ENCODE results near the gene PCCA.
A peak's percentile ranks its signal among the peaks of the same experiment; 100 is the strongest.

PCCA gene

DNA sequence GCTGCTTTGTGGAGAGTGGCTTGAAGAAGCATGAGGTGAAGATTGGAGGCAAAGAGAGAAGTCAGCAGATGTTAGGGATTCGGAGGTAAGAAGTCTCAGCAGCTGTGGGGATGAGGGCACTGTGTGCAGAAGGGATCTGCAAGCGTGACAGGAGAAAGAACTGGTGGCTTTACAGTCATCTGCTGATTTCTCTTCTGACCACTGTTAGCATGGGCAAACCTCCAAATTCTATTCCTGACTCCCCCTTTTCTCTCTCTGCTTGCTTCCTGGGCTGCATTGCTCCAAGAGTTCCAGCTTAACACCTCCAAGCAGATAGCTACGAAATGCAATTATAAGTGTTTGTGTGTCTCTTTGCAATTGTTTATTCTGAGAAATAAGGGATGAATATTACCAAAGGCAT lies 340.1 kb downstream of the PCCA start:
- H3K27ac Mint-ChIP-seq = no peak overlapping the region
- DNase-seq (ENCODE audit: low spot score in 2 of 2) (no peak), ATAC-seq (no peak)
- H3K36me3 Mint-ChIP-seq = no peaks in the 10 kb centered on the region
- H3K4me3 Mint-ChIP-seq = no peak overlapping the region
- H3K9me3 Mint-ChIP-seq = peaks cover 6% of the 10 kb centered on the region
- peaks cover 10% of the 10 kb centered on the region for H3K4me1 Mint-ChIP-seq

GRCh38 chr13:100432611-100433010 lies 343.7 kb downstream of the PCCA start:
- Mint-ChIP-seq H3K27ac (no peak overlapping the region), H3K9me3 (peaks cover 6% of the 10 kb centered on the region), H3K4me3 (no peak overlapping the region), H3K4me1 (peaks cover 22% of the 10 kb centered on the region), H3K36me3 (no peaks in the 10 kb centered on the region)
- DNase-seq (ENCODE audit: low spot score in 2 of 2) = no peak
- no peak for ATAC-seq

- H3K4me3 Mint-ChIP-seq = no peak overlapping the region
- H3K27ac Mint-ChIP-seq = peak overlapping the region; percentile 2
- no peaks in the 10 kb centered on the region for H3K36me3 Mint-ChIP-seq
- DNase-seq (ENCODE audit: low spot score in 2 of 2) = peak in 1 of 2 donors; percentile 26
- ATAC-seq = peak; percentile 52
- peaks cover 22% of the 10 kb centered on the region for H3K4me1 Mint-ChIP-seq
- H3K9me3 Mint-ChIP-seq = peaks cover 6% of the 10 kb centered on the region
Measured at GRCh38 chr13:100433475-100433874, 344.6 kb downstream of the PCCA start.

DNA sequence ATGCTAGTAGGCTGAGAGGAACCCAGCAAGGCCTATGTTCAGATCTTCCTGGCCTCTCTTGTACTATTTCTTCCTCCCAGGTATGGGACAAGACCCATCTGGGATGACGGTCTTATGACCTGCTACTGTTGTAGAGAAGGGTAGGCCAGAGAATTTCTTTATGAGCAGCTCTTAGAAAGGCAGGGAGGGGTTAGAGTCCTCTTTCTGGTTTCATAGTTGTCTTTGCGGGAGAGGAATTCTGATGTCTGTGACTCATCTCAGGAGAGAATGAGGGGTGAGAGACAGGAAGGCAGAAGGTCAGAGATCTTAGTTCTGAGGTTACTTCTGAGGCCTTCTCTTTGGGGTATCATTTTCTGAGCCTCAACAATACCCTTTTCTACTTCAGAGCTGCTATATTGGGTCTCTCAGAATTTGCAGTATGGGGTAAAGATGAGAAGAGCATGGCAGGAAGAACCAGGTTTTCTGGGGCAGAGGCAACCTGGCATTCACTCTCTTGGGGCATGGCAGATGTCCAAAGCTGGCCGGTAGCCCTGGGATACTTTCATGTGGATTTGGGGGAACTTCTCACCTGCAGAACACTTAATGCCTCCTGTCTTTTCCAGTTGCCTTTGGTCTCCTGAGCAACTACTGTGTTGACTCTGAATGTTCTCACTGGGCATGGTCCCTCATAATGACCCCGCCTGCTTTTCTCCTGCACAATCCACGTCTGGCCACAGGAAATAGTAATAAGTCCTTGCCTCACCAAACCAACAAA lies 345.3 kb downstream of the PCCA start:
- DNase-seq (ENCODE audit: low spot score in 2 of 2) = peak in 1 of 2 donors; percentile 50
- peaks cover 6% of the 10 kb centered on the region for H3K9me3 Mint-ChIP-seq
- H3K36me3 Mint-ChIP-seq = no peaks in the 10 kb centered on the region
- peak; percentile 81 for ATAC-seq
- H3K27ac Mint-ChIP-seq = peak overlapping the region; percentile 2
- H3K4me1 Mint-ChIP-seq = peaks cover 22% of the 10 kb centered on the region
- H3K4me3 Mint-ChIP-seq = no peak overlapping the region

GRCh38 chr13:100436099-100436498 lies 347.2 kb downstream of the PCCA start:
- Mint-ChIP-seq H3K4me3 (no peak overlapping the region), H3K9me3 (peaks cover 6% of the 10 kb centered on the region), H3K4me1 (peaks cover 22% of the 10 kb centered on the region), H3K36me3 (no peaks in the 10 kb centered on the region), H3K27ac (no peak overlapping the region)
- DNase-seq (ENCODE audit: low spot score in 2 of 2) (no peak), ATAC-seq (no peak)

DNA sequence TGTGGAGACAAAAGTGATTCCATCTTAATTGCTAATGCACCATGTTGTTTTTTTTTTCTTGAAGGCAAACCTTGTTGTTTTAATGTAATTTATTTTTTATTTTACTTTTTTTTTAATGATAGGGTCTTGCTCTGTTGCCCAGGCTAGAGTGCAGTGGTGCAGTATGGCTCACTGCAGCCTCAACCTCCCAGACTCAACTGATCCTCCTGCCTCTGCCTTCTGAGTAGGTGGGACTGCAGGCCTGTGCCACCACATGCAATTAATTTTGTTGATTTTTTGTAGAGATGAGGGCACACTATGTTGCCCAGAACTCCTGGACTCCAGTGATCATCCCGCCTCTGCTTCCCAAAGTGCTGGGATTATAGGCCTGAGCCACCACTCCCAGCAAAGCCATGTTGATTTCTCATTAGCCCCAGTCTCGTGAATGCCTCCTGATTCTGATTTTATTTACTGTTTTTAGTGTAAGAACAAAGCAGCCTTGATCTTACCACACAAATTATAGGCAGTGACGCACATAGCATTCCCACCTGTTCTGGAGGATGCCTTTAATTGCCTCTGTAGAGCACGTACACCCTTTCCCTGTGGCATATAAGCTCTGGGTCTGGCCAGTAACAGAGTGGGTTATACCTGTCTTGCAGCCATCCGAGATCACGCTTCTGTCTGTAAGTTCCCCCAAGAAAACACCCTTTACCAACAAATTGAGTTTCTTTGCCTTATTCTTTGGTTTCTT lies 349.3 kb downstream of the PCCA start:
- Mint-ChIP-seq H3K36me3 (no peaks in the 10 kb centered on the region), H3K4me1 (peaks cover 20% of the 10 kb centered on the region), H3K27ac (no peak overlapping the region), H3K4me3 (no peak overlapping the region), H3K9me3 (no peaks in the 10 kb centered on the region)
- no peak for DNase-seq (ENCODE audit: low spot score in 2 of 2)
- ATAC-seq = no peak

DNA sequence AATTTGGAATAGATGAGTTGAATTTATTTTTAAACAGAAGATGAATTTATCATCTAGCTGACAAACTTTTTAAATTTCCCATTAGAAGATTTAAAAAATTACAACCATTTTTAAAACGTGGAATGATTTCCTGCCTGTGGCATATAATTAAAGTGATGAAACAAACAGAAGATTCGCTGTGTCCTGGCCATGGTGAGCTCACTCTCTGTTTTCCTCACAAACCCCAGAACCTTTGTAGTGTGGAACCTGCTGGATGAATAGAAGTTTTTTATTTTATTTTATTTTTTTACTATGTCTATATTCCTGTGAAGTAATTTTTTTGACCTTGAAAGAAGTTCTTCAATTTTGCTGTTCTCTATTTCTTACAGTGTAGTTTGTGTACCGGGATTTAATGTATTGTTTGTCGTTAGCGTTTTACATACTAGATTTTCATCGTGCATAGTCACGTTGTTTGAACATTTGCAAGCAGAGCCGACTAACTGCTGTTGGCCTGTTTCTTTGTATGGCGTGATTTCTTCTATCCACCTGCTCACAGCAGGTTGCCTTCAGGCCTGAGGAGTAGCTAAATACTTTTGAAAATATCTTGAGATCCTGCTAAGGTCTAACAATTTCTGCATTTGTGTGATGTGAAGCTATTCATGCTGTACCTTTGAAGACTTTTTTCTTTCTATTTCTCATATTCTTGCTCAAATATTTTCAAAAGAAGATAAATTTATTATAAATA lies 350.5 kb downstream of the PCCA start:
- no peak for DNase-seq (ENCODE audit: low spot score in 2 of 2)
- no peaks in the 10 kb centered on the region for H3K36me3 Mint-ChIP-seq
- H3K9me3 Mint-ChIP-seq = no peaks in the 10 kb centered on the region
- no peak for ATAC-seq
- H3K4me1 Mint-ChIP-seq = peaks cover 8% of the 10 kb centered on the region
- H3K4me3 Mint-ChIP-seq = no peak overlapping the region
- no peak overlapping the region for H3K27ac Mint-ChIP-seq

DNA sequence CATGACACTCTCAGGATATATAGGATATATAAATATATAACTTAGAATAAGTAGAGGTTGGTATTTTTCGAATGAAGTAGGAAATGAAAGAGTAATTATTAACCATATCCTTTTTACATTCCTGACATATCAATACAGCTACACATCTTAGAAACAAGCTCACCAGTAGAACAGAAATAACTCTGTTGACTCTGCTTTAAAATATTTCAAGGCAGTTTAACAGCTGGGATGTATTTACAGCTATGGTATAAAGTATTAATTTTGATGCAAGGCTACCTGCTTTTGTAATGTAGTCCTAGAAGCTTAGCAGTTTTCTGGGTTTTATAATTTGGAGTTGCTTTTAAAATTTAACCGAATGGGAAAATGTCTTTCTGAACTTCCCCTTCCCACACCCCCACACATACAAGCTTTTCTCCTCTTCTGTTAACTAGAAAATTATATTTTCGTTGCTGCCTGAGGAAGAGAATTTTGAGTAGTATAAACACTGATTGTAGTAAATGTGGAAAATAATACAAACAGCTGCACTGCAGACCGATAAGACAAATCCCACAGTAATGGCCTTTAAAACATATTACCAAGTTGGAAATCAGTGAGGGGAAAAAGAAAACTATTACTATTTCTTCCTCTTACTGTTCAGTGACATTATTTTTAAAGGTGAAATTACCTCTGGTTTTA lies 352.0 kb downstream of the PCCA start:
- no peaks in the 10 kb centered on the region for H3K36me3 Mint-ChIP-seq
- H3K4me1 Mint-ChIP-seq = no peaks in the 10 kb centered on the region
- ATAC-seq = no peak
- H3K27ac Mint-ChIP-seq = no peak overlapping the region
- no peaks in the 10 kb centered on the region for H3K9me3 Mint-ChIP-seq
- no peak overlapping the region for H3K4me3 Mint-ChIP-seq
- no peak for DNase-seq (ENCODE audit: low spot score in 2 of 2)

GRCh38 chr13:100442095-100442832 lies 353.4 kb downstream of the PCCA start:
- Mint-ChIP-seq H3K36me3 (no peaks in the 10 kb centered on the region), H3K27ac (peak overlapping the region; percentile 16), H3K4me3 (no peak overlapping the region), H3K4me1 (no peaks in the 10 kb centered on the region), H3K9me3 (no peaks in the 10 kb centered on the region)
- ATAC-seq = no peak
- no peak for DNase-seq (ENCODE audit: low spot score in 2 of 2)

DNA sequence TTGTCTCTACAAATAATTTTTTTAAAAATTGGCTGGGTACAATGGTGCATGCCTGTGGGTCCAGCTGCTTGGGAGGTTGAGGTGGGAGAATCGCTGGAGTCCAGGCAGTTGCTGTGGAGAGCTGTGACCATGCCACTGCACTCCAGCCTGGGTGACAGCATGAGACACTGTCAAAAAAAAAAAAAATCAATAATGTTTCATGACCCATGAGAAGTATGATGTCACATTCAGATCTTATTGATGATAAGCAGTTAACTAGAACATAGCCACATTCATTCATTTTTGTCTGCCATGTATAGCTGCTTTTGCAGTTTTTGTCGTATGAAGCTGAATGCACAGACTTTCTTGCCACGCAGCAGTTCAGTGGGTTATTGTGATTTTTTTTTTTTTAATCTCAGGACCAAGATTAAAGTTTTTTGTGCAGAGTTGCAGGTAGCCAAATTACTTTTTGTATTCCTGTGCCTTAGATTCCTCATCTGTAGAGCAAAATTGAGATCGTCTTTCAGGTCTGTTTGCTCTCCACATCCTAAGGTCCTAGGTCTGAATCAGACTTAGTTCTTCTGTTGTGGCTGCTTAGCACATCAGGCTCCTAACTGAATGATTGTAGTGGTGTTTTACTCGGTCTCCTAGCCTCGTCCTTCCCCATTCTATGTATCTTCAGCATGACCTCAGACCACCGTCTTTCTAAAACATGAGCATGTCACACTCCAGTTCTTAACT lies 354.5 kb downstream of the PCCA start:
- H3K27ac Mint-ChIP-seq = no peak overlapping the region
- H3K4me1 Mint-ChIP-seq = no peaks in the 10 kb centered on the region
- ATAC-seq (no peak), DNase-seq (ENCODE audit: low spot score in 2 of 2) (no peak)
- no peaks in the 10 kb centered on the region for H3K9me3 Mint-ChIP-seq
- H3K36me3 Mint-ChIP-seq = no peaks in the 10 kb centered on the region
- no peak overlapping the region for H3K4me3 Mint-ChIP-seq

- ATAC-seq = no peak
- no peak overlapping the region for H3K27ac Mint-ChIP-seq
Measured at GRCh38 chr13:100443998-100444328, 355.1 kb downstream of the PCCA start.

GRCh38 chr13:100447831-100448230 lies 358.9 kb downstream of the PCCA start:
- Mint-ChIP-seq H3K4me1 (peaks cover 7% of the 10 kb centered on the region), H3K27ac (no peak overlapping the region), H3K9me3 (peaks cover 5% of the 10 kb centered on the region), H3K36me3 (no peaks in the 10 kb centered on the region), H3K4me3 (no peak overlapping the region)
- DNase-seq (ENCODE audit: low spot score in 2 of 2) = no peak
- ATAC-seq = no peak

More at GRCh38 chr13:100443998-100444328, 355.1 kb downstream of the PCCA start:
- Mint-ChIP-seq H3K9me3 (no peaks in the 10 kb centered on the region), H3K4me3 (no peak overlapping the region), H3K36me3 (no peaks in the 10 kb centered on the region), H3K4me1 (no peaks in the 10 kb centered on the region)
- DNase-seq (ENCODE audit: low spot score in 2 of 2) = no peak

DNA sequence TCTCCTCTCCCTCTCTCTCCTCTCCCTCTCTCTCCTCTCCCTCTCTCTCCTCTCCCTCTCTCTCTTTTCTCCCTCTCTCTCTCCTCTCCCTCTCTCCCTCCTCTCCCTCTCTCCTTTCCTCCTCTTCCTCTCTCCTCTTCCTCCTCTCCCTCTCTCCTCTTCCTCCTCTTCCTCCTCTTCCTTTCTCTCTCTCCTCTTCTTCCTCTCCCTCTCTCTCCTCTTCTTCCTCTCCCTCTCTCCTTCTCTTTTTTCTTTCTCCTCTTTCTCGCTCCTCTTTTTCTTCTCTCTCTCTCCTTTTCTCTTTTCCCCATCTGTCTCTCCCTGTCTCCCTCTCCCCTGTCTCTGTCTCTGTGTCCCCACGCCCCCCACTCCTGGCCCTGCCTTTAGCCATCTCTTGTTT lies 363.0 kb downstream of the PCCA start:
- H3K4me3 Mint-ChIP-seq = no peak overlapping the region
- no peak for DNase-seq (ENCODE audit: low spot score in 2 of 2)
- H3K27ac Mint-ChIP-seq = peak overlapping the region; percentile 75

DNA sequence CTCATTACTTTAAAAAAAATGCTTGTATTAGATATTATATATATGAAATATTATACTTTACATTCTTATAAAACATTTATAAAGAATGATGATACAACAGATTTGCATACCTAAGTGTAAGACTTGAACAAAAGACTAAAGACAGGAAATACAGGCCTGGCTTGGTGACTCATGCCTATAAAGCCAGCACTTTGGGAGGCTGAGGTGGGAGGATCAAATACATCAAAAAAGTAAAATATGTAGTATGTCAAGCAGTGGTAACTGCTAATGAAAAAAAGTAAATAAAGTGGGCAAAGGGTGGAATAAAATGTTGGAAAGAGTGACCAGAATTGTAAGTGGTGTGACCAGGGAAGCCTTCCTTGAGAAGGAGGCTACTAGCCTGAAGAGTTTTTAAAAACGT lies 366.0 kb downstream of the PCCA start:
- Mint-ChIP-seq H3K9me3 (peaks cover 8% of the 10 kb centered on the region), H3K4me3 (no peak overlapping the region), H3K36me3 (no peaks in the 10 kb centered on the region), H3K27ac (no peak overlapping the region), H3K4me1 (peaks cover 13% of the 10 kb centered on the region)
- ATAC-seq (no peak), DNase-seq (ENCODE audit: low spot score in 2 of 2) (no peak)

More for the DNA sequence above, 363.0 kb downstream of the PCCA start:
- H3K9me3 Mint-ChIP-seq = peaks cover 8% of the 10 kb centered on the region
- no peak for ATAC-seq
- peaks cover 13% of the 10 kb centered on the region for H3K4me1 Mint-ChIP-seq
- H3K36me3 Mint-ChIP-seq = no peaks in the 10 kb centered on the region

Data from stimulated activated effector memory CD8-positive, alpha-beta T cell treated with anti-CD3 and anti-CD28 coated beads, Interleukin-12 subunit alpha, Interleukin-12 subunit beta, amount 100 ng/mL, for 72 hours (primary cell).